IPS DF 4.7 (cell line): ENCODE measurements around the gene SYTL2.
"Not testable (repeated sequence)": the region's sequence is repeated elsewhere in the genome, so short reads cannot be mapped to it uniquely, and the experiment has no call there.

ENCODE experiments used
- DNase-seq: peaks from one replicate; pipeline ENCODE4 v3.0.0-alpha.2; 2013; ENCODE audit warnings: low spot score; ENCODE audit errors: extremely low read depth

Gene SYTL2

GRCh38 chr11:85694385-85694980 lies 116.5 kb downstream of the SYTL2 start:
- DNase-seq = no peak

DNA sequence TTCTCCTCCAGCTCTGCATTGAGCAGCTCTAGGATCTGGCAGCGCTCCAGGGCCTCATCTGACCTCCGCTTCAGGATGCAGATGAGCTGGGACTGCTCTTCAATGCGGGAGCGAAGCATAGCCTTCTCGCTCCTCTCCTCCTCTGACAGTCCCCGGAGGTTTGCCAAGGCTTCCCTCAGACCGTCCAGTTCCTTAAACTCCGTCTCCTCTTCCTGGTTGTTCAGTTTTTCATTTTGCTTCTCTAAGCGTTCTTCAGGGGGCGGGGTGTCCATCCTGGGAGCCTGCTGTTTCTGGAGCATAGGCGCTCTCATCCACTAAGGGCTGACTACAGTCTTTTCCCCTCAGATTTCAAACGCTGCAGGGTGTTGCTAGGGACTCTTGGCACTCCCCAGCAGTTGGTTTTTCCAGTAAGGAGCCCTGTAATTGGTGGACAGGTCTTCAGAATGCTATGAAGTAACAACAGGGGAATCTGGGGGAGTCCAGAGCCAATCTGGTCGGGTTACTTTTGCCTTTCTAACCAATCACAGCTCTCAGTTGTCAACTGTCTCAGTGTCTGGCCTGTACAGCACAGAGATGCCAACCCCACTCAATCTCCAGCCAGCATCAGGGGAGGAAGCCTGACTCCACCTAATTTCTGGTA lies 125.0 kb downstream of the SYTL2 start, which contains the start of gene CCDC89:
Gene CCDC89 (minus strand): TSS at position 376 of the 640 bp plus-strand sequence. CDS start 65 bp downstream, at position 311.
- DNase-seq = no peak

DNA sequence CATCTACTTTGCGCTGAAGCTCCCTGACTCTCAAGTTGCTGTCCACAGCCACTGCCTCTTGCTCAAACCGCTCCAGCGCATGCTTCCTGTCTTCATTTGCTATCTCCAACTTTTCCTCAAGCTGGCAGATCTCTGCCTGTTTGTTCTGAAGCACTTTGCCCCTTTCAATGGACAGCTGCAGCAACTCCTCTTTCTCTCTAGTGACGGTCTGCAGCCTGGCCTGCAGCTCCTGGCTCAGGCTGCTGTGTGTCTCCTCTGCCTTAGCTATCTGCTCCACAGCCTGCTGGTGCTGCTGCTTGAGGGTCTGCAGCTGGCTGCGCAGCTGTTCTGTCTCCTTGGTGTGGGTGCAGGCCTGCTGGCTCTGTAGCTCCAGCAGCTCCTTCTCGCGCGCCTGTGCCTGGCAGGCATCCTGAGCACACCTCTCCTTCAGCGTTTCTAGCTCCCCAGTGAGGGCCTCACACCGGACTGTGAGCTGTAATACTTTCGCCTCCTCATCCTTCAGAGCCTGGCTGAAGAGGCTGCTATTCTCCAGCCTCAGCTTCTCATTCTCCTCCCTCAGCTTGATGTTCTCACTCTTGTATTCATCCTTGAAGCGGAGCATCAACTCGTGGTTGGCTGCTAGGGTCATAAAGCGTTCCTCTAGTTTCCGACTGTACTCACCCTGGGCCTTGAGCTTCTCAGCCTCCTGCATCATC lies 125.7 kb downstream of the SYTL2 start:
- DNase-seq = no peak

DNA sequence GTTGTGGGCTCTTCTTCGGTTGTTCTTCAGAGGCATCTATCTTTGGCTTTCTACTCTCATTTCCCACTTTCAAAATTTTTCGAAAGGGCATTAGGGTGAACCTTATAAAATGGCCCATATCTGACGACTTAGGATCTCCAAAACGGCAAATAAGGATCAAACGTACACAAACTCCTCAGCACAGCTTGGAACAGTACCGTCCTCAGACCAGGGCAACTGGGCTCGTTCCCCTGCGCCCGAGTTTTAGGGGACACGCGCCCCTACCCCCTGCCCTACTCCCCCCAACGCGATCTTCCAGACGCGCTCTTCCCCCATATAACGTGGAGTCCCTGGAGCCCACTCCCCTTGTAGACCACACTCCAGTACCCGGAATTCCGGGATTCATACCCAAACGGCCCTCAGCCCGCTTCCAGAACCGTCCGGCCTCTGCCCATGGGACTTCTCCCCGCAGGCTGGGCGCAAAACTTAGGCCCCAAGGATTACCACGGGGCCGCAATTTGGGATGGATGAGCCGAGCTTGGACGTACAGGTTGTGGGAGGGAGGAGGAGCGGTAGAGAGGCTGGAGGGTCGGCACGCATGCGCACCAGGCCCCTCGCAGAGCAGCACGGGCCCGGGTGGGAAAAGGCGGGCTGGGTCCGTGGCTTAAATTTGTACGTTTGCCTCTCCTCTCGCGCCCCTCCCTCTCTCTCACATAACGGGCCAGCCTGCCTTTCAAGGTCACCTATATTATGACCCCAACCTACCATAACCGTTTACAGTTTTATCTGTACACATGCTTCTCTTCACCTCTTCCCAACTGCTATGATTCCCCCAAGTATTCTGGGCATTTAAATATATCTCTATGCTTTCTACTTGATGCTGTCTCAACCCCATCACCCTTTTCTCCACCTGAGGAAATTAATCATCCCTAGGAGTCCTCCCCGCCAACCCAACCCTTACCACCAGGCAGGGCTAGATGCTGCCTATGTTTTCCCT lies 128.3 kb downstream of the SYTL2 start:
- no peak for DNase-seq

DNA sequence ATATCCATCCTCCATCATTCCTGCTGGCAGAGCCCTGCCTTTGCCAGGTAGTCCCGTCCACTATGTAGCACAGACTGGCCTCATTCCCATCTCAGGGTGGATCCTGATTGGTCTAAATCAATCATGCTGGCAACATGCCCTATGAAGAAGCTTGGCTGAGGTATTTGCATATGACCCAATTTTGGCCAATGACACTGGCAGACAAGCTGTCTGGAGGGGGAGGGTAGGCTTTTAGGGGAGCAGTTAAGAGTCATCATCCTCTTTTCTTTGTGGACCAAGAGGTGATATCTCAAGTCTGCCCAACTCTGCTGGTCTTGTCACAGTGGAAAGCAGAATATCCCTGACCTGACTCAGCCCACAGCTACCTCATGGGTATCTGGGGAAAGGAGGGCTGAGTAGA lies 130.0 kb downstream of the SYTL2 start:
- no peak for DNase-seq

GRCh38 chr11:85679576-85679975 lies 131.4 kb downstream of the SYTL2 start:
- no peak for DNase-seq

- no peak for DNase-seq
Observed at GRCh38 chr11:85673393-85673792, 137.5 kb downstream of the SYTL2 start.

- no peak for DNase-seq
Observed at GRCh38 chr11:85672105-85672902, 138.6 kb downstream of the SYTL2 start.

DNA sequence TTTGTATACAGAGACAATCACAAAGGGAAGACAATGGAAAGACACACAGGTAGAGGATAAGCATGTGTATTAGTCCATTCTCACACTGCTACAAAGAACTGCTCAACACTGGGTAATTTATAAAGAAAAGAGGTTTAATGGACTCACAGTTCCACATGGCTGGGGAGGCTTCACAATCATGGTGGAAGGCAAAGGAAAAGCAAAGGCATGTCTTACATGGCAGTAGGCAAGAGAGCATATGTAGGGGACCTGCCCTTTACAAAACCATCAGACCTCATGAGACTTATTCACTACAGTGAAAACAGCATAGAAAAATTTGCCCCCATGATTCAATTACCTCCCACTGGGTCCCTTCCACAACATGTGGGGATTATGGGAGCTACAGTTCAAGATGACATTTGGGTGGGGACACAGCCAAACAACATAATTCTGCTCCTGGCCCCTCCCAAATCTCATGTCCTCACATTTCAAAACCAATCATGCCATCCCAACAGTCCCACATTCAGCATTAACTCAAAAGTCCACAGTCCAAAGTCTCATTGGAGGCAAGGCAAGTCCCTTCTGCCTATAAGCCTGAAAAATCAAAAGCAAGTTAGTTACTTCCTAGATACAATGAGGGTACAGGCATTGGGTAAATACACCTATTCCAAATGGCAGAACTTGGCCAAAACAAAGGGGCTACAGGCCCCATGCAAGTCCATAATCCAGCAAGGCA lies 139.8 kb downstream of the SYTL2 start:
- not testable (repeated sequence) for DNase-seq

DNA sequence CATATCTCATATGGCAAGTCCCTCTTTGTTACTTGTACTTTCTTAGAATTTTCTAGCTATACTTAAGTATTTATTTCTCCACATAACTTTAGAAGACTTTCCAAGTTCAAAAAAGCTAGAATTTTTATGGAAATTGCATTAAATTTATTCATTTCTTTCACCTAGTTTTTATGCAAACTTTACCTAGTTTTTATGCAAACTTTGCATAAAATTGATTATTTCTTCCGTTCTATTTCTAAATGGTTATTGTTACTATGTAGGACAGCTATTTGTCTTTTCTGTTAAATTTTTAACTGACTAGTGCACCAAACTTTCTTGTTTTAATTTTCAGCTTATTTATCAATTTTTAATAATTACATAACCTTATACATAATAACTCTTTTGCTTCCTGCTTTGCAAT lies 142.8 kb downstream of the SYTL2 start:
- no peak for DNase-seq

DNA sequence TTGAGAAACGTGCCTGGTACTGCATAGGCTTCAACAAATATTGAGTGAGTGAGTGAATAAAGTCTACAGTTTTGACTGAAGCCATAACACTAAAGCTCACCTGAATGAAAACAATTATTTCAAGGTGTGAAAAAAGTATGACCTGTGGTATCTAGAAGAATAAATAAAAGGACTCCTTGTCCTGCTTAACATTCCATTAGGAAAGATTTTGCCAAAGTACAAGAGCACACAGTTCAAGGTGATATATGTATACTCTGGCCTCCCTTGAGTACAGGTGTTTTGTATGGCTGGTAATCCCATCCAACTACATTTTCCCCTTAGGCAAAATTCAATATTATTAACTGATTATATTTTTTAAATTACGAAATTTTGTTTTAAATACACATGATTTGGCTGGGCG lies 144.3 kb downstream of the SYTL2 start:
- DNase-seq = no peak

DNA sequence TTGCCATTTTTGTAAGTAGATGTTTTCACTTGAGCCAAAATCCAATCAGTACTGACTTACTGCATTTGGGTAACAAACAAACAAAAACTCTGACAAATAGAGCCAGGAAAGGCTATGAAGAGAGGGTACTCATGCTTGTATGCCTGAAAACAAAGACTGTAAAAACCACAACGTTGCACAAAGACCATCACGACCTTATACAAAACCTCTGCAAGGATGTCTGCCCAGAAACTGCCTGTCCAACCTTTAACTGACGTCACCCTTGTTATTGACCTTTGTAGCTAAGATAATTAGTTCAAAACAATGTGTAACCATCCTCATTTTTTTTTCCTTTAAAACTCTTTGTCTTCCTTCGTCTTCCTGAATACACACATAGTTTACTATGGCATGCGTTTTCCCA lies 145.2 kb downstream of the SYTL2 start:
- no peak for DNase-seq

DNA sequence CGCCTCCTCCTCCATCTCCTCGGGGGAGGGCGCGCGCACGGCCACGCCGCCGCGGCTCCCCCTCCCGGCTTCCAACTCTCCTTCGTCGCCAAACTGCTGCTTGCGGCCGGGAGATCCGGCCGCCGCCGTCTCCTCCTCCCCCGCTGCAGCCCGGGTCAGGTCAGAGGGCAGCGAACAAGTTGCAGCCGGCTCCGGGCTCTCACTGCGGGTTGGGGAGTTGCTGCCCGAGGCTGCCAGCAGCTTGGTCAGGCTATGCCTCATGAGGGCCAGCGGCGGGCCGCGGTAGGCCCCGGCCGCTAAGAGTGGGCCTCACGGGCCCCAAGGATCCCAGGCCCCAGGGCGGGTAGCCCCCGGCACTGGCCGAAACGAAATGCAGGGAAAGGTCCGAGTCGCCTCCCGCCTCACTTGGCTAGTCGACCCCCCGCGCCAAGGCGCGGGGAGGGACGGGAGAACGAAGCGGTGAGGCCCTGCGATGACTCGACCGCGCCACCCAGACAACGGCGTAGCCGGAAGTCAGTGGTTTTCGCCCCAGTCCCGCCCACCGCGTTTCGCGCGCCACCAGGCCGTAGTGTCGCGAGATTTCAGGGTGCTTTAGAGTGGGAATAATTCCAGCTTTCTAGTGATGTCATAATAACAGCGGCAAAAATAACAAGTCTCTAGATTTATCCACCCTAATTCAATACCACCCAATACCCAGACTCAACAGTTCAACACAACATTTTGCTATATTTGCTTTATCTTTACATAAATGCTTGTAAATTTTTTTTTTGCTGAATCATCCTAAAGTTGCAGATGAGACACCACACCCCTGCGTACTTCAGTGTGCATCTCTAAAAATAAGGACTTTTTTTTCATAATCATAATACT lies 146.1 kb downstream of the SYTL2 start, which contains the start of gene CREBZF:
Gene CREBZF (minus strand): TSS at position 515 of the 867 bp plus-strand sequence. CDS start 254 bp downstream, at position 261.
- DNase-seq = peak; percentile 66

GRCh38 chr11:85663753-85664614 lies 147.0 kb downstream of the SYTL2 start:
- no peak for DNase-seq

GRCh38 chr11:85663080-85663752 lies 147.7 kb downstream of the SYTL2 start:
- DNase-seq = no peak

DNA sequence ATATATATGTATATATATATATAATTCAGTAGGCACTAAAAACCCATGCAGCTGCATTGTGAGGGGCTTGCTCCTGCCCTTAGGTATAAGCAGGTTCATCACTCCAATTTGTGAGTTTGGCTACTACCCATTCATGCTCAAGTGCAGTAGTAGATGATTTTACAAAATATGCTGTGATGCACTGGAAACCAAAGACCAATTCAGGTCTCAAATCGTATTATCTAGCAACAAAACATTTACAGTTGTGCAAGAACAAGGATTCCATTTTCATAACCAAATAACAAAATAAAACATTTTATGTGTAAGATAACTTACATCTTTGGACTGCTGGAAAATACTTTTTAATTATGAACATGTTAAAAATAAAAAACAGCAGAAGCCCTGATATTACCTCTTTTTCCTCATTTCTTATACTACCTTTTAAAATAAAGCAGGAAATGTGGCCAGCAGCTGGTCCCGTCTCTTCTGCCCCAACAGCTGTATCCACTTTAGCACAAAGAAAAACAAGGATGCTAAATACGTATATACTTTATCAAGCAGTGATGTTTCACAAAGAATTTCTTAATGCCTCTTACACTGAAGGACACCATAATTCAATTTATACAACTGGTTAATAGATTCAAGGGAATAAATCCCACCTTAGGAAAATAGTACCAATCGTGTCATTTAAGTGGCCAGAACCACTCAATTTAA lies 148.8 kb downstream of the SYTL2 start:
- no peak for DNase-seq

DNA sequence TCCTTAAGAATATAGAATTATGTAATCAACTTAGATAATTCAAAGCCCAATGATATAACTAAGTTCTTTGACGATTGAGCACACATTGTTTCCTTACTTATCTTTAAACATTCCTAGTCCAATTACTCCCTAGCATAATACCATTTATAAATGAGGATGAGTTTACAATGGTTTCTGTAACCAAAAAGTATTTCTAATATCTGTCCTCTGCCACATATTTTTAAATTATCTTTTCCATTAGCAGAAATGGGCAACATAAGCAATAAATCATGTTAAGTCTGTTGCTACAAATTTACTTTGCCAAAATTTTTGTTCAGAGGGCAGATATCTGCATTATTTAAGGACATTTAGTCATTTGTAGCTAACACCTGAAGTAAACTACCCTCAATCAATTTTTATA lies 152.8 kb downstream of the SYTL2 start:
- DNase-seq = no peak
